HepG2 (cell line): ENCODE data around the gene RASSF4. TPM values are rescaled to one million over a fixed set of nuclear protein-coding genes. Genes with fewer than 3 reads are reported as not detected.

Experiments used
- ARHGAP35 ChIP-seq: sonication (generic); formaldehyde crosslinking; IDR thresholded peaks from 2 replicates; pipeline ENCODE4 v1.9.0; 2022; ENCODE audit warnings: mild to moderate bottlenecking, inconsistent platforms, moderate library complexity, missing genetic modification reagents, borderline replicate concordance
- CHCHD3 ChIP-seq: sonication (generic); formaldehyde crosslinking; IDR thresholded peaks from 2 replicates; pipeline ENCODE4 v1.8.0; 2022; ENCODE audit warnings: mild to moderate bottlenecking, missing genetic modification reagents, moderate library complexity
- EP300 ChIP-seq, 3 experiments: sonication (generic) in 1 of 3; formaldehyde crosslinking in 1 of 3; IDR thresholded peaks; 2 replicates each; pipeline versions ENCODE4 v1.5.1 to v1.6.1; 2011 to 2020; ENCODE audit warnings: low read depth in 2 of 3, low read length in 2 of 3, borderline replicate concordance in 1 of 3, improper control_type of control experiment in 1 of 3, mild to moderate bottlenecking in 1 of 3, missing genetic modification reagents in 1 of 3, moderate library complexity in 1 of 3
- HMG20A ChIP-seq: IDR thresholded peaks from 2 replicates; pipeline ENCODE4 v1.6.1; 2016; ENCODE audit warnings: borderline replicate concordance
- IKZF1 ChIP-seq: fragments of 450-650 bp; IDR thresholded peaks from 2 replicates; pipeline ENCODE4 v1.7.1; 2016
- MAFF ChIP-seq: IDR thresholded peaks from 2 replicates; pipeline ENCODE4 v1.6.1; 2011; ENCODE audit warnings: low read depth, low read length, improper control_type of control experiment
- RAD51 ChIP-seq: fragments of 450-650 bp; IDR thresholded peaks from 2 replicates; pipeline ENCODE4 v1.6.1; 2016; ENCODE audit warnings: borderline replicate concordance
- ZFP37 ChIP-seq: sonication (generic); formaldehyde crosslinking; IDR thresholded peaks from 2 replicates; pipeline ENCODE4 v1.4.0; 2020; ENCODE audit warnings: missing genetic modification reagents, borderline replicate concordance
- ZFY ChIP-seq: sonication (generic); formaldehyde crosslinking; IDR thresholded peaks from 2 replicates; pipeline ENCODE4 v1.4.0; 2020; ENCODE audit warnings: missing genetic modification reagents
- ZNF549 ChIP-seq: sonication (generic); formaldehyde crosslinking; IDR thresholded peaks from 2 replicates; pipeline ENCODE4 v1.5.0; 2020; ENCODE audit warnings: missing genetic modification reagents
- ZNF644 ChIP-seq: IDR thresholded peaks from 2 replicates; pipeline ENCODE4 v1.6.1; 2016; ENCODE audit warnings: low read depth
- polyA plus RNA-seq, 8 experiments: library from polyadenylated mRNA; depleted of rRNA in 3 of 8; stranded (reverse) in 7 of 8; unstranded in 1 of 8; fragments of >200 nt; fragmentation: Illumina TruSeq in 4 of 8; extraction: Trizol in 4 of 8; gene quantifications; 2 replicates each; pipeline versions ENCODE4 v1.2.1 to v1.2.3, GENCODE V29; 2011 to 2016; ENCODE audit warnings: low read depth in 4 of 8, missing spikeins in 1 of 8, mixed read lengths in 1 of 8; ENCODE audit not compliant: insufficient read depth in 1 of 8
- total RNA-seq, 5 experiments: library from RNA; depleted of rRNA; stranded (reverse); fragments of >200 nt; fragmentation: Illumina TruSeq; extraction: Trizol; gene quantifications; 2 replicates each; pipeline ENCODE4 v1.2.3, GENCODE V29; 2016; ENCODE audit warnings: low read depth in 1 of 5
- TF ChIP-seq, protein P1 (sequence below): sonication (generic); formaldehyde crosslinking; IDR thresholded peaks from 2 replicates; pipeline ENCODE4 v1.5.1; 2020; ENCODE audit warnings: mild to moderate bottlenecking, missing genetic modification reagents, borderline replicate concordance
- TF ChIP-seq, protein P2 (sequence below): sonication (generic); IDR thresholded peaks from 2 replicates; pipeline ENCODE4 v1.6.1; 2016; ENCODE audit warnings: low read depth, borderline replicate concordance
- TF ChIP-seq, protein P3 (sequence below): fragments of 450-650 bp; IDR thresholded peaks from 2 replicates; pipeline ENCODE4 v1.6.1; 2016
- TF ChIP-seq, protein P4 (sequence below): sonication (generic); formaldehyde crosslinking; IDR thresholded peaks from 2 replicates; pipeline ENCODE4 v1.5.1; 2020; ENCODE audit warnings: mild to moderate bottlenecking, missing genetic modification reagents, moderate library complexity
- TF ChIP-seq, protein P5 (sequence below): sonication (generic); formaldehyde crosslinking; IDR thresholded peaks from 2 replicates; pipeline ENCODE4 v1.4.0; 2020; ENCODE audit warnings: mild to moderate bottlenecking, low read depth, missing genetic modification reagents

Gene RASSF4
- total and polyA plus RNA-seq, 2 of the 13 experiments (the other 11 are each of a cell fraction or from before 2014, with no cell fraction given), result 34.0 to 51.7 TPM

DNA sequence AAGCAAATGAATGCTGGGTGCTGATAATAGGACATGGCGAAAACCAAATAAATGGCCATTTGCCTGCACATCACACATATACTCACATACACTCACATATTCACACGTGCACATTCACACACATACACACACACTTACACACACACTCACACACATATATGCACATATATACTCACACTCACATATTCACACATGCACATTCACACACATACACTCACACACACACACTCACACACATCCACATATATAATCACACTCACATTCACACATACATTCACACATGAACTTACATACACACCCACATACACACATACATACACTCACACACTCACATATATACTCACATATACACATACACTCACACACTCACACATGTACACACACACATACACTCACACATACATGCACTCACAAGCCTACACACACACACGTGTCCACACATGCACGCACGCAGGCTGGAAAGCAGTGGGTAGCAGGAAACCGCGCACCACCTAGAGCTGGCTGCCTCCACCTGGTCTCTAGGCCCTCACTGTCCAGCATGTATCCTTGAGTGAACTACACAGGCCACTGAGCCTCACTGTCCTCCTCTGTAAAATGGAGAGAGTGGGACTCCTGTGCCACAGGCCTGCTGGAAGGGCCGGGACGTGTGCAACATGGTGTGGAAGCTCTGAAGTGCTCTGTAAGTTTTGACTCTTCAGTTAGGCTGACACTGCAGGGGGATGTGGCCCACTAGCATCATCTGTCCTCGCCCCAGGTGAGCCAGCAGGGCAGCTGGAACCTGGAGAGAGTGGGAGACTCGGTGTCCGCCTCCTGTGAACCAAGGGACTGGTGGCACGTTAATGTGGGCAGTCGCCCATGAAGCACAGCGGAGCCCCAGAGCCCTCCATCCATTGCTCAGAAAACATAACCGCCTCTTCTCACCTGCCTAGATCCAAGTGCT, 33.5 kb upstream of the RASSF4 start (continued):
- TF ChIP-seq, protein P1, sequence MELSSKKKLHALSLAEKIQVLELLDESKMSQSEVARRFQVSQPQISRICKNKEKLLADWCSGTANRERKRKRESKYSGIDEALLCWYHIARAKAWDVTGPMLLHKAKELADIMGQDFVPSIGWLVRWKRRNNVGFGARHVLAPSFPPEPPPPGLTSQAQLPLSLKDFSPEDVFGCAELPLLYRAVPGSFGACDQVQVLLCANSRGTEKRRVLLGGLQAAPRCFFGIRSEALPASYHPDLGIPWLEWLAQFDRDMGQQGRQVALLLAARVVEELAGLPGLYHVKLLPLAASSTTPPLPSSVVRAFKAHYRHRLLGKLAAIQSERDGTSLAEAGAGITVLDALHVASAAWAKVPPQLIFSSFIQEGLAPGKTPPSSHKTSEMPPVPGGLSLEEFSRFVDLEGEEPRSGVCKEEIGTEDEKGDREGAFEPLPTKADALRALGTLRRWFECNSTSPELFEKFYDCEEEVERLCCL (CRISPR knock-in tag), result no peak
- TF ChIP-seq ZFP37 (no peak), RAD51 (peak; percentile 25; the same call in 1 of the 2 replicates), ZNF549 (CRISPR knock-in tag) (no peak), MAFF (no peak), IKZF1 (0 out of 2 replicates have a peak, but pooled peaks have one; percentile 44), EP300 (IDR thresholded peaks at IDR 0.05; ENCODE audit: low read depth in 2 of 2, low read length in 2 of 2) (no peak), EP300 (CRISPR knock-in tag; IDR thresholded peaks at IDR 0.05; ENCODE audit: borderline replicate concordance) (no peak), HMG20A (CRISPR knock-in tag) (no peak), CHCHD3 (CRISPR knock-in tag) (0 out of 2 replicates have a peak, but pooled peaks have one; percentile 47), ZNF644 (CRISPR knock-in tag) (no peak), ARHGAP35 (CRISPR knock-in tag) (no peak), ZFY (CRISPR knock-in tag) (no peak)
- TF ChIP-seq, protein P2, sequence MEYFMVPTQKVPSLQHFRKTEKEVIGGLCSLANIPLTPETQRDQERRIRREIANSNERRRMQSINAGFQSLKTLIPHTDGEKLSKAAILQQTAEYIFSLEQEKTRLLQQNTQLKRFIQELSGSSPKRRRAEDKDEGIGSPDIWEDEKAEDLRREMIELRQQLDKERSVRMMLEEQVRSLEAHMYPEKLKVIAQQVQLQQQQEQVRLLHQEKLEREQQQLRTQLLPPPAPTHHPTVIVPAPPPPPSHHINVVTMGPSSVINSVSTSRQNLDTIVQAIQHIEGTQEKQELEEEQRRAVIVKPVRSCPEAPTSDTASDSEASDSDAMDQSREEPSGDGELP, result no peak
- TF ChIP-seq, protein P3, sequence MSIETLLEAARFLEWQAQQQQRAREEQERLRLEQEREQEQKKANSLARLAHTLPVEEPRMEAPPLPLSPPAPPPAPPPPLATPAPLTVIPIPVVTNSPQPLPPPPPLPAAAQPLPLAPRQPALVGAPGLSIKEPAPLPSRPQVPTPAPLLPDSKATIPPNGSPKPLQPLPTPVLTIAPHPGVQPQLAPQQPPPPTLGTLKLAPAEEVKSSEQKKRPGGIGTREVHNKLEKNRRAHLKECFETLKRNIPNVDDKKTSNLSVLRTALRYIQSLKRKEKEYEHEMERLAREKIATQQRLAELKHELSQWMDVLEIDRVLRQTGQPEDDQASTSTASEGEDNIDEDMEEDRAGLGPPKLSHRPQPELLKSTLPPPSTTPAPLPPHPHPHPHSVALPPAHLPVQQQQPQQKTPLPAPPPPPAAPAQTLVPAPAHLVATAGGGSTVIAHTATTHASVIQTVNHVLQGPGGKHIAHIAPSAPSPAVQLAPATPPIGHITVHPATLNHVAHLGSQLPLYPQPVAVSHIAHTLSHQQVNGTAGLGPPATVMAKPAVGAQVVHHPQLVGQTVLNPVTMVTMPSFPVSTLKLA, result peak; percentile 11; the same call in 1 of the 2 replicates
- TF ChIP-seq, protein P4, sequence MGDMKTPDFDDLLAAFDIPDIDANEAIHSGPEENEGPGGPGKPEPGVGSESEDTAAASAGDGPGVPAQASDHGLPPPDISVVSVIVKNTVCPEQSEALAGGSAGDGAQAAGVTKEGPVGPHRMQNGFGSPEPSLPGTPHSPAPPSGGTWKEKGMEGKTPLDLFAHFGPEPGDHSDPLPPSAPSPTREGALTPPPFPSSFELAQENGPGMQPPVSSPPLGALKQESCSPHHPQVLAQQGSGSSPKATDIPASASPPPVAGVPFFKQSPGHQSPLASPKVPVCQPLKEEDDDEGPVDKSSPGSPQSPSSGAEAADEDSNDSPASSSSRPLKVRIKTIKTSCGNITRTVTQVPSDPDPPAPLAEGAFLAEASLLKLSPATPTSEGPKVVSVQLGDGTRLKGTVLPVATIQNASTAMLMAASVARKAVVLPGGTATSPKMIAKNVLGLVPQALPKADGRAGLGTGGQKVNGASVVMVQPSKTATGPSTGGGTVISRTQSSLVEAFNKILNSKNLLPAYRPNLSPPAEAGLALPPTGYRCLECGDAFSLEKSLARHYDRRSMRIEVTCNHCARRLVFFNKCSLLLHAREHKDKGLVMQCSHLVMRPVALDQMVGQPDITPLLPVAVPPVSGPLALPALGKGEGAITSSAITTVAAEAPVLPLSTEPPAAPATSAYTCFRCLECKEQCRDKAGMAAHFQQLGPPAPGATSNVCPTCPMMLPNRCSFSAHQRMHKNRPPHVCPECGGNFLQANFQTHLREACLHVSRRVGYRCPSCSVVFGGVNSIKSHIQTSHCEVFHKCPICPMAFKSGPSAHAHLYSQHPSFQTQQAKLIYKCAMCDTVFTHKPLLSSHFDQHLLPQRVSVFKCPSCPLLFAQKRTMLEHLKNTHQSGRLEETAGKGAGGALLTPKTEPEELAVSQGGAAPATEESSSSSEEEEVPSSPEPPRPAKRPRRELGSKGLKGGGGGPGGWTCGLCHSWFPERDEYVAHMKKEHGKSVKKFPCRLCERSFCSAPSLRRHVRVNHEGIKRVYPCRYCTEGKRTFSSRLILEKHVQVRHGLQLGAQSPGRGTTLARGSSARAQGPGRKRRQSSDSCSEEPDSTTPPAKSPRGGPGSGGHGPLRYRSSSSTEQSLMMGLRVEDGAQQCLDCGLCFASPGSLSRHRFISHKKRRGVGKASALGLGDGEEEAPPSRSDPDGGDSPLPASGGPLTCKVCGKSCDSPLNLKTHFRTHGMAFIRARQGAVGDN (CRISPR knock-in tag), result no peak
- TF ChIP-seq, protein P5, sequence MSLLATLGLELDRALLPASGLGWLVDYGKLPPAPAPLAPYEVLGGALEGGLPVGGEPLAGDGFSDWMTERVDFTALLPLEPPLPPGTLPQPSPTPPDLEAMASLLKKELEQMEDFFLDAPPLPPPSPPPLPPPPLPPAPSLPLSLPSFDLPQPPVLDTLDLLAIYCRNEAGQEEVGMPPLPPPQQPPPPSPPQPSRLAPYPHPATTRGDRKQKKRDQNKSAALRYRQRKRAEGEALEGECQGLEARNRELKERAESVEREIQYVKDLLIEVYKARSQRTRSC, result no peak
